HG02852 (cell line): ENCODE measurements around the gene PCDHGC4.

Source experiments
- ATAC-seq: cut with Tn5 transposase; IDR thresholded peaks from one replicate; pipeline ENCODE4 v1.9.1; 2021; ENCODE audit warnings: mild to moderate bottlenecking, moderate library complexity; ENCODE audit not compliant: unreplicated experiment

Gene PCDHGC4

DNA sequence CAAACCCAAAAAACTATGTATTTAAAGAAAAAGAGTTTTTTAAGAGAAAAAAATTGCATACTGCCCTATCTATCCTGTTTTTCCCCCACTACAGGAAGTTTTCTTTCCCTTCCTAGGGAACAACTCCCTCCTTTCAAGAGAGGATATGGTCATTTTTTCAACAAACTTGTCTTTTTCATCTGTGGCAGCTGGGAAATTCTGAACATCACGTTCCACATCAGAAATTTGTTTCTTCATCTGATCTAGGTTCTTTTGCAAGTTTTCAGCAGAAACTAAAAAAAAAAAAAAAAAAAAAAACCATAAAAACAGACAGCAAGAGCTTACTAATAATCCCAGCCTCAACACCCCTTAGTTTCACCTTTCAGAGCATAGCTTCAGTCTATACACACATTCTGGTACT is 42.6 kb downstream of the PCDHGC4 start:
- no peak for ATAC-seq

DNA sequence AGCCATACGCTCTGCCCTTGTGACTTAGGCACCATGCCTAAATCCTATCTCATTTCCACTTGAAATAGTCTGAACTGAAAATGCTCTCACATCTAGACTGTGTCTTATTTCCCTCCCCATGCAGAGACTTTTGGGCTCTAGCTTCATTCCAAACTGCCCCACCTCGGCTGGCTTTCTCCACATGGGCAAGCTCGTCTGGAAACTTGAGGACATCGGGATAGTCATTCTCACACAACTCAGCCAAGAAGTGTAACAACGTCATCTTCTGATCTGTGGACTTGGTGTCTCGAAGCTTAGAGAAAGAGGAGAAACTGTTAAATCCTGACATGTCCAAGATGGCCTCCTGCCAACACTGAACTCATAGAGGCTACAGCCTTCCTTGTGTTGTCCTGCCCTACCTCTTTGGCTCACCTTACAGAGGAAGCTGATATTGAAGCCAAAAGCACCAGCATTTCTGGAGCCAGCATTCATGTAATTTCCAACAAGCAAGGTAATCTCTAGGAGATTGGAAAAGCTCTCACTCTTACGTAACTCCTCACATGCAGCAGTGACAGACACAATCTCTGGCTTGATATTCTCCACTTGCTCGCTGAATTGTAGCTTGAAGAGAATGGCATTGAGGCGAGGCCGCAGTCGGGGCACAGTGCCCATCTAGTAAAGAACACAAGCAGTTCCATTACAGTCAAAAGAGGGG is 43.6 kb downstream of the PCDHGC4 start:
- no peak for ATAC-seq

DNA sequence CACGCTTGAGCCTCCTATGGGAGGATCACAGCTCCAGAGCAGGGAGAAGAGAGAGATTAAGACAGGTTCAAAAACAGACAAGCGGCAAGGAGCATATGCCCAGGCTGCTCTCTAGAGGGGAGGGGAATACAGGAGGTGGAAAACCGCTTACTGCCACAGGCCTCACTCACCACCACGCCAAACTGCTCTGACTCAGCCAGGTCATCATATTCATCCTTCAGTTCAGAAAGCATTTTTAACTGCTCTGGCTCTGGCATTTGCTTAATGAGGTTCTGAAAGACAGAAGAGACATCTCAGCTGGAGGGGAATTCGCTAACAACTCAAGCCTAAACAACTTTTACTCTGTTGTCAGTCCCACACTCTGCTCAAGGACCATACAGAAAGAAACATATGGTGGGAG is 44.2 kb downstream of the PCDHGC4 start:
- ATAC-seq: peak; percentile 62

DNA sequence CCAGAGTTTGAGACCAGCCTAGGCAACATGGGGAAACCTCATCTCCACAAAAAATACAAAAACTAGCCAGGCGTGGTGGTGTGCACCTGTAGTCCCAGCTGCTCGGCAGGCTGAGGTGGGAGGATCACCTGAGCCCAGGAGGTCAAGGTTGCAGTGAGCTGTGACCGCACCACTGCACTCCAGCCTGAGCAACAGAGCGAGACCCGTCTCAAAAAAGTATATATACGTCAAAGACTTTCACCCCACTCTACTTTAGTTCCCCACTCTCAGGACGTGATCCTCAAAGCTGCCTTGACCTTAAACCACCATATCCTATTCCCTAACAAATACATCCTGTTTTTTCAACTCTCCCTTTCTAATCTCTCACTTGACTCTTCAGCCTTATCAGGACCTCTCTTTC is 45.0 kb downstream of the PCDHGC4 start:
- peak; percentile 47 for ATAC-seq

DNA sequence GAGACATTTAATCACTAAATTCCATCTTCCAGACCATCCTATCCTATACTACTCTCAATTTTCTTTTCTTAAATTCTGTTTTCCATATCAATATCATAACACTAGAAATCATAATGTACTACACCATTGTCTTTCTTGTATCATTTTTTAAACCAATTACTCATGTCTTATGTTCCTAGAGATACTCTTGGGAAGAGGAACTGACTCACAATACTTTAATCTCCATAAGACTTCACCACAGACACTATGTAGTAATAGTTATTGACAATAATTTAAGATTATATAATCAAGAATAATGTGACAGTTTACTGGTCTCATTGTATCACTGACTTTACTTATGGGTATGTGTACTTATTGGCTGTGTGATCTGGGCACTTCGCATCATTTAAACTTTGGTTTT is 47.9 kb downstream of the PCDHGC4 start:
- ATAC-seq: no peak

DNA sequence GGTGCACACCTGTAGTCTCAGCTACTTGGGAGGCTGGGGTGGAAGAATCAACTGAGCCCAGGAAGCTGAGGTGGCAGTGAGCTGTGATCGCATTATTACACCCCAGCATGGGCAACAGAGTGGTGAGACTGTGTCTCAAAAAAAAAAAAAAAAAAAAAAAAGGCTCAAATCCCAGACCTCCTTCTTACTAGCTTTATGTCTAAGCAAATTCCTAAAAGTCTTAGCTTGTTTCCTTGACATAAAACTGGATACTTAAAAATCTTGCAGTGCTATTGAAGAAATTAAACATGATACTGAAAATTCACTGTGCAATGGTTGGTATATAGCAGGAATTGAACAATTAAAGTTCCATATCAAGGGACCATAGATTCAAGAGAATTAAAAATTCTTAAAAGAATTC is 49.1 kb downstream of the PCDHGC4 start:
- ATAC-seq: no peak

DNA sequence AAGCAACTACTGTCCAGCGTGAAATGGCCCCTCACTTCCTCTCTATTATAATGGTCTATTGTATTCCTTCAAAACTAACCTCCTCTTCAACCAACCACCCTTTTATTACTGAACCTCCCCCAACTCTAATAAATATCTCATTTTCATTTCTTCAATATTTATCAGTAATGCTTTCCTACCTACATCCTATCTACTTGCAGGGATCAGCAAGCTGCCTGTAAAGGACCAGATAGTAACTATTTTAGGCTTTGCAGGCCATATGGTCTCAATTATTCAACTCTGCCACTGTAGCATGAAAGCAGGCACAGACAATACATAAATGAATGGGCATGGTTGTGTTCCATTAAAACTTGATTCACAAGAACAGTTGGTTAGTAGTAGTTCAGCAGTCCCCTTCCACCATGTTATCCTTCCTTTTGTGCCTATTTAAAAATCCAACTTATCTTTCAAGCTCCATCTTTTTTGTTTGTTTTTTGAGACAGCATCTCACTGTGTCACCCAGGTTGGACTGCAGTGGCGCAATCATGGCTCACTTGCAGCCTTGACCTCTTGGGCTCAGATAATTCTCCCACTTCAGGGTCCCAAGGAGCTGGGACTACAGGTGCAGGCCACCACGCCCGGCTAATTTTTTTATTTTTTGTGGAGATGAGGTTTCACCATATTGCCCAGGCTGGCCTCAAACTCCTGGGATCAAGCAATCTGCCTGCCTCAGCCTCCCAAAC is 49.8 kb downstream of the PCDHGC4 start:
- no peak for ATAC-seq
